RPMI8226 (cell line): Measurements from ENCODE around the gene SIGLEC14.

Experiments used
- DNase-seq: peaks from one replicate; pipeline ENCODE4 v3.0.0-alpha.2; 2015

The SIGLEC14 gene

GRCh38 chr19:51607920-51608562, 38.6 kb downstream of the SIGLEC14 start:
- peak; percentile 91 for DNase-seq

- peak; percentile 93 for DNase-seq
Observed at GRCh38 chr19:51607077-51607476, 39.5 kb downstream of the SIGLEC14 start.

- DNase-seq: no peak
Observed at GRCh38 chr19:51602189-51602854, 44.3 kb downstream of the SIGLEC14 start.

GRCh38 chr19:51600940-51601580, 45.6 kb downstream of the SIGLEC14 start:
- no peak for DNase-seq

GRCh38 chr19:51599084-51599483, 47.5 kb downstream of the SIGLEC14 start:
- DNase-seq: no peak

- no peak for DNase-seq
Observed at GRCh38 chr19:51598159-51598915, 48.3 kb downstream of the SIGLEC14 start.

- DNase-seq: no peak
Observed at GRCh38 chr19:51595190-51596175, 51.1 kb downstream of the SIGLEC14 start.

GRCh38 chr19:51594774-51595109, 51.9 kb downstream of the SIGLEC14 start:
- no peak for DNase-seq

- DNase-seq: peak; percentile 98
Observed at GRCh38 chr19:51593969-51594773, 52.5 kb downstream of the SIGLEC14 start.

- no peak for DNase-seq
Observed at GRCh38 chr19:51593138-51593890, 53.3 kb downstream of the SIGLEC14 start.
